Fibroblast of skin of abdomen (primary cell): Measurements from ENCODE around the gene COPS6.
"Not testable (repeated sequence)": the region's sequence is repeated elsewhere in the genome, so short reads cannot be mapped to it uniquely, and the experiment has no call there.

Source experiments
- DNase-seq: peaks from one replicate; pipeline ENCODE4 v3.0.0-alpha.2; 2013

Gene COPS6

DNA sequence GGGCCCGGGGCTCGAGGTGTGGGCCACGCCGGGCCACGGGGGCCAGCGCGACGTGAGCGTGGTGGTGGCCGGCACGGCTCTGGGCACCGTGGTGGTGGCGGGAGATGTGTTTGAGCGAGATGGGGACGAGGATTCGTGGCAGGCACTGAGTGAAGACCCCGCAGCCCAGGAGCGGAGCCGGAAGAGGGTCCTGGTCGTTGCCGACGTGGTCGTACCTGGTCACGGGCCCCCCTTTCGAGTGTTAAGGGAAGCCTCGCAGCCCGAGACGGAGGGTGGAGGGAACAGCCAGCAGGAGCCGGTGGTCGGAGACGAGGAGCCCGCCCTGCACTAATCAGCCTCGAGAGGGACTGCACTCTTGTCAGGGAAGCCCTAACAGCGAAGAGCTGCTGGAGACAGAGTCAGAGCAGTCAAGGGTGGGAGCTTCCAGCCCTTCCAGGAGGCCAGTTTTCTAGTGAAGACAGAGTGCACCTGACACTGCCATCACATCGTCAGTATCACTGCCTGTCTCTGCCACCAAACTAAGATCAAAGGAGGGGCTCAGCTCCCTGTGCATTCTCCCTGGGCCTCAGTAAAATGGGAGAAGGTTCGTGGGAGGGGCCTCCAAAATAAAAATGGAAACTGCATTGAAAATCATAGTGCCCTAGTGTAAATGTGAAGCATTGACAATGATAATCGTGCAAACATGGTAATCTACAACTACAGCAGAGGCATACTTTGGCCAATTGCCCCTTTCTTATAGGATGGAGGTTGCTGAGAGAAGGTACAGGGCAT, 39.3 kb downstream of the COPS6 start:
- no peak for DNase-seq

DNA sequence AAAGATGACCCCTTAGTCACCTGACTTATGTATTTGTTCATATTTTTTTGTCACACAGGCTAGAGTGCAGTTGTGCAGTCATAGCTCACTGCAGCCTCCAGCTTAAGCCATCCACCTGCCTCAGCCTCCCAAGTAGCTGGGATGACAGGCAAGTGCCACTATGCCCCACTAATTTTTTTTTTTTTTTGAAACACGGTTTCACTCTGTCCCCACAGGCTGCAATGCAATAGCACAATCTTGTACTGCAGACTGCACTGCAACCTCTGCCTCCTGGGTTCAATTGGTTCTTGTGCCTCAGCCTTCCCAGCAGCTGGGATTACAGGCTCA, 39.8 kb downstream of the COPS6 start:
- DNase-seq: no peak

DNA sequence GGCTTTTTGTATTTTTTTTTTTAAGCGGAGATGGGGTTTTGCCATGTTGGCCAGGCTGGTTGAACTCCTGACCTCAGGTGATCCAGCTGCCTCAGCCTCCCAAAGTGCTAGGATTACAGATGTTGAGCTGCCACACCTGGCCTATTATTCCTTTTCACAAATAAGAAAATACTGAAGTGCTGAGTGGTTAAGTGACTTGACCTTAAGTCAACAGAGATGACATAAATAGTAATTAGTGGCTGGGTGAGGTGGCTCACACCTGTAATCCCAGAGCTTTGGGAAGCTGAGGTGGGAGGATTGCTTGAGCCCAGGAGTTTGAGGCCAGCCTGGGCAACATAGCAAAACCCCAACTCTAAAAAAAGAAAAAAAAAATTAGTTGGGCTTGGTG, 41.4 kb downstream of the COPS6 start:
- not testable (repeated sequence) for DNase-seq

DNA sequence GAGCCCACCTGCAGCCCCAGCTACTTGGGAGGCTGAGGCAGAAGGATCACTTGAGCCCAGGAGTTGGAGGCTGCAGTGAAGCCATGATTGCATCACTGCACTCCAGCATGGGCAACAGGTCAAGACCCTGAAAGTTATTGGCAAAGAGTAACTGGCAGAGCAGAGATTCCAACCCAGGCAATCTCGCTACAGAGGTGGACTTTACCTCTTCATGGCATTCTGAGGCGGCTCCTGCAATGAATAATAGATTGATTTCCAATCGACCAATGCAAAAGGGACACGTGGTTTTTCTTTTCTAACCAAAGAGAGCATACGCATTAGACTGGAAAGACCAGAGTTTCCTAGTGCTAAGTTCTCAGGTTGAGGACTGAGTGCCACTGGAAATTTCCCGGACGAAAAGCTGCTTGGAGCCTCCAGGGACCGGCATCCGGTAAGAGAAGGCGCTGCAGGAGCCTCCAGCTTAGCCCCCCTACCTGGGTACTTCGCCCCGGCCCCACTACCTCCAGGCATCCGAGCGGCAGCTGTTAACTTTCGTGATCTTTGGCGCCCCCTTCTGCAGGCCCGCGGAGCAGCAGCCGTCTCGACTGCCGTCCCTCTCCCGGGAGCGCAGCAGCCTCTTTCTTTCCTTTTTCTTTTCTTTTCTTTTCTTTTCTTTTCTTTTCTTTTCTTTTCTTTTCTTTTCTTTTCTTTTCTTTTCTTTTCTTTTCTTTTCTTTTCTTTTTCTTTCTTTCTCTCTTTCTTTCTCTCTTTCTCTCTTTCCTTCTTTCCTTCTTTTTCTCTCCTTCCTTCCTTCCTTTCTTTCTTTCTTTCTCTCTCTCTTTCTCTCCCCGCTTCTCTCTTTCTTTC, 42.1 kb downstream of the COPS6 start:
- peak; percentile 51 for DNase-seq

DNA sequence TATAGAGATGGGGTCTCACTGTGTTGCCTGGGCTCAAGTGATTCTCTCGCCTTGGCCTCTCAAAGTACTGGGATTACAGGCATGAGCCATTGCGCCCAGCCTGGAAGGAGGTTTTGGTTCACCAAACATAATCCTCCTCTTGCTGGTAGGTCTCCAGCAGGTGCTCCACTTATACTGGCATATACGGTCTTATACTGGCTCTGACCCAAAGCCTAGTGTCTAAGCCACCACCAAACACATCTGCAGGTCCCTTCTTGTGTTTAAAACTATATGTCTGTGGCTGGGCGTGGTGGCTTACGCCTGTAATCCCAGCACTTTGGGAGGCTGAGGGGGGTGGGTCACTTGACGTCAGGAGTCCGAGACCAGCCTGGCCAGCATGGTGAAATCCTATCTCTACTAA, 43.4 kb downstream of the COPS6 start:
- no peak for DNase-seq

DNA sequence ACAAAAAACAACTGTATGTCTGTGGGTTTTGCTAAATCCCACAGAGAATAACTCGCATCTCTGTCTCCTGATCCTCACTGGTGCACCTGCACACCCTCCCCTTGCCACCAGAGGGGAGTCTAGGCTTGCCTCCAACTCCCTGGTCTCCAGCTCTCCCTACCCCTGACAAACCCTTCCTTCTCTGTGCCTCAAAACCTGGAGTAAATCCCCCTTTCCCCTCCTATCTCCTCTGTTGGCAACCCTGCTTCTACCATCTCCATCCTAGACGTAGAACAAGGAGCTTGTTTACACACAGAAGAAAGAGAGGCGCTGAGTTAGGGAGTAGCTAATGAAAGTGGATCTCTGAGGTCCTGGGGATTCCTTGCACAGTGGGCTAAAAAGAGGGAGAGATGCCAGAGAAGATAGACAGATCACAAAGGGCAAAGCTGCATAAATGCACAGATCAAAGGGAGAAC, 44.0 kb downstream of the COPS6 start:
- peak; percentile 59 for DNase-seq

DNA sequence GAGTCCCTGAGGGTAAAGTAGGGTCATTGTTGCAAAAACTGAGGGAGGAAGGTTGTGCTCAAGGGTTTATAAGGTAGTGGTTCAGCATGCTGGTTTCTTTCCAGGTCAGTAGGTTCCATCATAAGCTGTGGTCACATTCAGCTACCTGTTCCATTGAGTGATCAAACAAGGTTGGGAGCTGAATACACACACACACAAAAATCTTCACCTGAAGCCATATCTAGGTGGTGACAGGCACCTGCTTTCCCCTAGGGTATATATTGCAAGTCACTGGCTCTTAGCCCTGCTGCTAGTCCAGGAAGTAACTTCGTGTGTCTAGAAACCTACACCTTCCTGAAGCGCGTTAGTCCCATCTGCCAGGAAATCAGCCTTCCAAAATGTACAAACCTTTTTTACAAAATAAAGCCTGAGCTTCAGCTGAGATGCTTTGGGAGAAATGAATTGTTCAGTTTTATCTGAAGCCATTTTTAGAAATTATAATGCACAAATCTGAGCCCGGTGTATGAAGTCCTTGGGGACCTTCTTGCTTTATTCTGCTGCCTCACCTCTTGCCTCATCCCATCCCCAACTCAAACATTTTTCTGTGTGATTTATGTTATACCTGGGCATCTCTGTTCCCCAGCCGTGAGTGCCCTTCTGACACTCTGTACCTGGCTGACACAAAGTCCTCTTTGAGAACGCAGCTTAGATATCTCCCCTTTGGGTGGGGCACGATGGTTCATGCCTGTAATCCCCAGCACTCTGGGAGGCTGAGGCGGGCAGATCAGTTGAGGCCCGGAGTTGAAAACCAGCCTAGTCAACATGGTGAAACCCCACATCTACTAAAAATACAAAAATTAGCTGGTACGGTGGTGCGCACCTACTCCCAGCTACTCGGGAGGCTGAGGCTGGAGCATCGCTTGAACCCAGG, 49.3 kb downstream of the COPS6 start:
- DNase-seq: no peak

DNA sequence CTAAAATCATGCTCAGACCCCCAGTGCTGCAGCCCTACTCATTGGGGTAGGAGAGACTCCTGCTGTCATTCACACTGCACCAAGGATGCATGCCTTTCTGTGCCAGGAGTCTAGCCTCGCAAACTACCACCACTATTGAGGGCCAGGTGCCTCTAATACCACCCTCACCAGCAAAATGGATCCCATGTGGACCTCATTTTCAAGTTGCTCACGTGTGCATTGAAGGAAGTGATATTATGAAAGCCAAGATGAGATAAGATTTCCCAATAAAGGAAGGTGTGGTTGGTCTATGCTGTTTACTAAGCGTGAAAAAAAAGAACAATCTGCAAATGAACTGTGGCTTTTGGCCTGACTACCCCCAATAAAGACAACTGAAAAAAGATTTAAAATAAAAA, 52.8 kb downstream of the COPS6 start:
- no peak for DNase-seq
